Forelimb muscle (tissue), 1 donor: ENCODE results near the gene OR51D1. TPM values are rescaled to one million over a fixed set of nuclear protein-coding genes. Genes with fewer than 3 reads are reported as not detected.

Experiments
- DNase-seq: peaks from one replicate; pipeline ENCODE4 v3.0.0-alpha.2; 2013; ENCODE audit warnings: low read depth
- polyA plus RNA-seq: library from polyadenylated mRNA; unstranded; fragments of 120-200 nt; gene quantifications from one replicate; pipeline ENCODE4 v1.2.1, GENCODE V29; 2013; ENCODE audit not compliant: insufficient read length

OR51D1 gene
- polyA plus RNA-seq, 1 donor, result not detected

DNA sequence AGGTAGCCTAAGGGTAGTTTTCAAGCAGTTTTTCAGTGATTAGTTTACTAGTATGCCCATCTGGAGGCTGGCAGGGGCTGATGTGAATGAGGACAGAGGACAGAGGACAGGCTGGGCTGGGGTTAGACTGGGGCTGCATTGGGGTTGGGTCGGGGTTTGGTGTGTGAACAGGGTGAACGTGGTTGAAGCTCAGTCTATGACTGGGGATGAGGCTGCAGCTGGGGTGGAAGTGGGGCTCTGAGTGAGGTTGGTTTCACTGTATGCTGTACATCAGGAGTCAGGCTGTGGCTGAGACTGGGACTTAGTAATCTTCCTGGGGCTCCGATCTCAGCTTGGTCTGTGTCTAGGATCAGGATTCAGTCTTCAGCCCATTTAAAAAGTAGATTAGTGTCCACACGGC is 7.0 kb downstream of the OR51D1 start:
- DNase-seq, result no peak

DNA sequence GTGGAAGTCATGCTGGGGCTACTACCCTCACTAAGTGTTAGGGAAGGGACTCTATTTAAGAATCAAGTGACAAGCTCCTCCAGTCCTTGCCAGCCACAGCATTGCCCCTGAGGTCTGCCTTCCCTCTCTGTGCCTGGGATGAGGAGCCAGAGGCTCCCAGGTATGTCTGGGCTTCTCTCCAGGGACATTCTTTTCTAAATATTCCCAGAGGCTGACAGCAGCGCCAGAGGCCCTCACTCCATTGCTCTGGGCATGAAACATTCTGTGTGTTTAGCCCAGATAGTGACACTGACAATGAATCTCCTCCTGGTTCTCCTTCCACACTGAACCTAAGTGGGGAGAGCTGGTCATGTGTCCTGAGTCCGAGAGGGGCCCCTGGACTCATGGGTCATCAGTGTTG is 8.7 kb downstream of the OR51D1 start:
- no peak for DNase-seq

DNA sequence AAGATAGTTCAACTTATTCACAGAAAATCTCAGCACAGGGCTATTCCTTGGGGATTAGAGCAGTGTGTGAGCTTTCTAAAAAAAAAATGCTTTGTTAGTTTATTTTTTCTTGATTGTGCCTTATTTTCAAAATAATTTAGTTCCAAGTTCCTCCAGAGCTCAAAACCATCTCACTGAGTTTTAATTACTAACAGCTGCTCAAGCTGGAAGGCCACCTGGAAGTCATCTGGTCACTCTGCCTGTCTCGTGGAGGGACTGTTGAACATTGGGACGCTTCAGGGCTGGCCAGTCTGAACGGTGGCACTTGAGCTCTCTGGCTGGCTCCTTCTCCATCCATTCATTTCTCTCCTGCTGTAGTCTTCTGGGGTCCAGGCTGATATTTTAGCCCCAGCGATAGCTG is 10.5 kb downstream of the OR51D1 start:
- DNase-seq, result no peak

DNA sequence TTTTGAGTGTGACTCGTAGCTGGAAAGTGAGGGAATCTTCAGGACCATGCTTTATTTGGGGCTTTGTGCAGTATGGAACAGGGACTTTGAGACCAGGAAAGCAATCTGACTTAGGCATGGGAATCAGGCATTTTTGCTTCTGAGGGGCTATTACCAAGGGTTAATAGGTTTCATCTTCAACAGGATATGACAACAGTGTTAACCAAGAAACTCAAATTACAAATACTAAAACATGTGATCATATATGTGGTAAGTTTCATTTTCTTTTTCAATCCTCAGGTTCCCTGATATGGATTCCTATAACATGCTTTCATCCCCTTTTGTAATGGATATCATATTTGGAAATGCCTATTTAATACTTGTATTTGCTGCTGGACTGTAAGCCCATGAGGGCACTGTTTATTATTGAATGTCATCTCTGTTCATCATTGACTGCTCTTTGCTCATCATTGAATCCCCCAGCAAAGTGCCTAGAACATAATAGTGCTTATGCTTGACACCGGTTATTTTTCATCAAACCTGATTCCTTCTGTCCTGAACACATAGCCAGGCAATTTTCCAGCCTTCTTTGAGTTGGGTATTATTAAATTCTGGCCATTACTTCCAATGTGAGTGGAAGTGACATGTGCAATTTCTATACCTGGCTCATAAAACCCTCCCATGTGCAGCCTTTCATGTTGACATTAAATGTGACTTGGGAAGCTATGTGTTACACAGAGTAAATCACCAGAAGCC is 17.5 kb downstream of the OR51D1 start:
- no peak for DNase-seq

- DNase-seq, result no peak
Measured at GRCh38 chr11:4658629-4659445, 21.6 kb downstream of the OR51D1 start.

GRCh38 chr11:4662876-4663275 is 25.6 kb downstream of the OR51D1 start:
- DNase-seq, result no peak

- no peak for DNase-seq
Measured at GRCh38 chr11:4664183-4664582, 26.9 kb downstream of the OR51D1 start.

- no peak for DNase-seq
Measured at GRCh38 chr11:4664786-4665185, 27.5 kb downstream of the OR51D1 start.

DNA sequence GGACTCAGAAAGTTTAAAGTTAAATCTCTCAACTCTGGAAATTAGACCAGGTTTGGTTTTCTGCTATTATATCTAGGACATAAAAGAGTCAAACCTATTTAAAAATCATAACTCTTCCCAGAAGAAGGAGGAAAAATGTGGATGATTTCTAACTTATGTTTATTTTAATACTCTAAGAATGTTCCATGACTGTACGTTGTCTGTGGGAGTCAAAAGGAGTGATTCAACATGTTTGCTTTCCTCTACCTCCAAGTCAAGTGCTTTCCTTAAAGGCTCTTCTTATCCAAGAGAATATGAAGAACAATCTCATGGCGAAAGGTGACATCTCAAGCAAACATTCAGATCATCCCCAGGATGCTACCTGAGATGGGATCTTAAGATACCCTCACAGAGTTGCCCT is 28.1 kb downstream of the OR51D1 start:
- no peak for DNase-seq

DNA sequence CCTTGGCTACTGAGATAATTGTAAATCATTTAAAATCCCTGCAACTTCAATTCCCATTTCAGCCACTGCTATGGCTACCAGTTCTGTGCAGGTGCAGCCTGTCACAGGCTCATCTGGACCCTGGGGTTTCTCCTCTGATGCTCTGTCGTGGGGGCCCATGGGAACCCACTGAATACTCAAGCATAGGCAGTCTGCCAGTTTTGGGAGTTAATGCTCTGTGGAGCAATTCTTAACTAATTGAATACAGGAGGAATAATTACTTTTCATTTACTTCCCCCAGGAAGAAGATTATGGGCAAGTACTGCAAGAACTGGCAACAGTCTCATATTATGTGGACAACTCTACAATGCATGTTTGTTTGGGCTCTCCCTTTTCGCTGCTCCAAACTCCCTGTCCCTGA is 34.5 kb downstream of the OR51D1 start:
- no peak for DNase-seq

- no peak for DNase-seq
Measured at GRCh38 chr11:4672470-4672869, 35.2 kb downstream of the OR51D1 start.

GRCh38 chr11:4673781-4674180 is 36.5 kb downstream of the OR51D1 start:
- DNase-seq, result no peak

DNA sequence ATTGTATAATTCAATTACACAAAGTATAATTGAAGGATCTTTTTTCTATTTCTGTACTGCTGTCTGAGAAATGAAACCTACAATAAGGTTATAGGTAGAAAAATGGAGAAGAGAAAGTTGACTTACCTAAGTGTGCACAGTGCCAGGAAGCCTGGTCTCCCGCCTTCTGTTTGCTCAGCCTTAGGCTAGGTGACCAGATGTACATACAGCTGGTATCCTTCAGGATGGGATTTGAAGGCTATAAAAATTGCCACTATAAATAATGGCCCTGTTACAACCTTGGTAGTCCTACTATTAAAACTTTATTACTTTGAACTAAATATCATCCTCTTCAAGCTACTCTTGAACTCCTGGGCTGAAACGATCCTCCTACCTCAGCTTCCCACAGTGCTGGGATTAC is 40.7 kb downstream of the OR51D1 start:
- no peak for DNase-seq

DNA sequence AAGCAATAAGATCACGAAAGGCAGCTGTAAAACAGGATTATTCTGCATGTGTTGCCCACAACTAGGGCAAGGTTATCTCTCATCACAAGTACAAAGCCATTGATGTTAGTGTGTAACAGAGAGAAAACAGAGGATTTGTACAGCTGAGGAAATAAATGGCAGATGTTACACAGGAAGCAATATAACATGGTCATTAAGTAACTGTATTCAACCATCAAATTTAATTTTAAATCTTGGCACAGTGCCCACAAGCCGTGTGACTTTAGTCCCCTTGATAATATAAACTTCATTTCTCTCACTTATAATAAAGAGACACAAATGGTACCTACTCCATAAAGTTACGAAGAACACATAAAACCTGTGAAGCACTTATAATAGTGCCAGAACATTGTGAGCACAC is 43.1 kb downstream of the OR51D1 start:
- DNase-seq, result no peak

- no peak for DNase-seq
Measured at GRCh38 chr11:4682623-4683419, 45.5 kb downstream of the OR51D1 start.

- no peak for DNase-seq
Measured at GRCh38 chr11:4684631-4685285, 47.5 kb downstream of the OR51D1 start.

Other genes starting within 250 kb of the OR51D1 start
- 7.3 TPM for gene TRIM21, start 243.8 kb upstream of the OR51D1 start, polyA plus RNA-seq
- not detected for gene OR52K2, start 188.2 kb upstream of the OR51D1 start, polyA plus RNA-seq
- gene OR52K1, start 154.8 kb upstream of the OR51D1 start, polyA plus RNA-seq, result 0.18 TPM
- not detected for gene OR52M1, start 92.3 kb upstream of the OR51D1 start, polyA plus RNA-seq
- gene OR52I2, start 55.7 kb upstream of the OR51D1 start, polyA plus RNA-seq, result not detected
- gene OR52I1, start 43.4 kb upstream of the OR51D1 start, polyA plus RNA-seq, result not detected
- gene TRIM68, start 29.2 kb upstream of the OR51D1 start, polyA plus RNA-seq, result 8.7 TPM
- 2.2 TPM for gene OR51E1, start 6.5 kb downstream of the OR51D1 start, polyA plus RNA-seq
- gene OR51E2, start 60.4 kb downstream of the OR51D1 start, polyA plus RNA-seq, result 0.83 TPM
- not detected for gene MMP26, start 67.3 kb downstream of the OR51D1 start, polyA plus RNA-seq
- not detected for gene OR51F1, start 132.5 kb downstream of the OR51D1 start, polyA plus RNA-seq
- gene OR52R1, start 166.9 kb downstream of the OR51D1 start, polyA plus RNA-seq, result not detected
- gene OR51F2, start 183.8 kb downstream of the OR51D1 start, polyA plus RNA-seq, result not detected
- not detected for gene OR51S1, start 211.7 kb downstream of the OR51D1 start, polyA plus RNA-seq
- not detected for gene OR51T1, start 244.4 kb downstream of the OR51D1 start, polyA plus RNA-seq